ENCODE measurements around the gene EPB42.

GRCh38 chr15:43194795-43195194, 26.0 kb downstream of the EPB42 start:
- TF ChIP-seq, protein P1, sequence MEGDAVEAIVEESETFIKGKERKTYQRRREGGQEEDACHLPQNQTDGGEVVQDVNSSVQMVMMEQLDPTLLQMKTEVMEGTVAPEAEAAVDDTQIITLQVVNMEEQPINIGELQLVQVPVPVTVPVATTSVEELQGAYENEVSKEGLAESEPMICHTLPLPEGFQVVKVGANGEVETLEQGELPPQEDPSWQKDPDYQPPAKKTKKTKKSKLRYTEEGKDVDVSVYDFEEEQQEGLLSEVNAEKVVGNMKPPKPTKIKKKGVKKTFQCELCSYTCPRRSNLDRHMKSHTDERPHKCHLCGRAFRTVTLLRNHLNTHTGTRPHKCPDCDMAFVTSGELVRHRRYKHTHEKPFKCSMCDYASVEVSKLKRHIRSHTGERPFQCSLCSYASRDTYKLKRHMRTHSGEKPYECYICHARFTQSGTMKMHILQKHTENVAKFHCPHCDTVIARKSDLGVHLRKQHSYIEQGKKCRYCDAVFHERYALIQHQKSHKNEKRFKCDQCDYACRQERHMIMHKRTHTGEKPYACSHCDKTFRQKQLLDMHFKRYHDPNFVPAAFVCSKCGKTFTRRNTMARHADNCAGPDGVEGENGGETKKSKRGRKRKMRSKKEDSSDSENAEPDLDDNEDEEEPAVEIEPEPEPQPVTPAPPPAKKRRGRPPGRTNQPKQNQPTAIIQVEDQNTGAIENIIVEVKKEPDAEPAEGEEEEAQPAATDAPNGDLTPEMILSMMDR (IDR thresholded peaks at IDR 0.05) = no peak
- TF ChIP-seq POLR2A (IDR thresholded peaks at IDR 0.05) = no peak
- no peak for TF ChIP-seq EP300 (IDR thresholded peaks at IDR 0.05)
